Stimulated activated CD8-positive, alpha-beta memory T cell treated with anti-CD3 and anti-CD28 coated beads, Interleukin-4, amount 100 ng/mL, for 4 hours (primary cell): Measurements from ENCODE around the gene AGAP2.
"Not testable (repeated sequence)": the region's sequence is repeated elsewhere in the genome, so short reads cannot be mapped to it uniquely, and the experiment has no call there.

Source experiments
- DNase-seq, 2 donors: peaks; one replicate each; pipeline ENCODE4 v3.0.0-alpha.2; 2020; ENCODE audit warnings: low read depth in 2 of 2, low spot score in 1 of 2

Gene AGAP2

GRCh38 chr12:57724003-57724935 lies 14.3 kb downstream of the AGAP2 start:
- no peak for DNase-seq

DNA sequence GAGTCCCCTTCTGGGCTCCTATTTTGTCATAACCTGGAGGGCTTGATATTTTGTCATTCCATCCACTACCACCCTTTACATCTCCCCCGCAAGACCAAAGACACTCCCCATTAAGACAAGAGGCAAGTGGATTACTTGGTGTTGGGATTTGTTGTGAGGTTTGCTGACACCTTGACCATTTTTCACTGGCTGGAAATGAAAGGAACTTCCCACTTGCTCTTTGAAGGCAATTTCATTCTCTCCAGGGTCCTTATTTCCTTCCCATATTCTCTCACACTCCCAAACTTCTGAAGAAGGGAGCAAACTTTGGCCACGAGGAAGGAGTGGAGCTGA lies 14.9 kb downstream of the AGAP2 start:
- no peak for DNase-seq

- no peak for DNase-seq
Measured at GRCh38 chr12:57722716-57723629, 15.6 kb downstream of the AGAP2 start.

- DNase-seq: not testable (repeated sequence)
Measured at GRCh38 chr12:57721846-57722608, 16.5 kb downstream of the AGAP2 start.

- no peak for DNase-seq
Measured at GRCh38 chr12:57720606-57721595, 17.6 kb downstream of the AGAP2 start.

- DNase-seq: no peak
Measured at GRCh38 chr12:57719777-57720605, 18.6 kb downstream of the AGAP2 start.

GRCh38 chr12:57718641-57719528 lies 19.7 kb downstream of the AGAP2 start:
- DNase-seq: no peak

GRCh38 chr12:57717846-57718640 lies 20.5 kb downstream of the AGAP2 start:
- DNase-seq: no peak

- no peak for DNase-seq
Measured at GRCh38 chr12:57717131-57717530, 21.4 kb downstream of the AGAP2 start.

GRCh38 chr12:57716305-57716704 lies 22.2 kb downstream of the AGAP2 start:
- no peak for DNase-seq

DNA sequence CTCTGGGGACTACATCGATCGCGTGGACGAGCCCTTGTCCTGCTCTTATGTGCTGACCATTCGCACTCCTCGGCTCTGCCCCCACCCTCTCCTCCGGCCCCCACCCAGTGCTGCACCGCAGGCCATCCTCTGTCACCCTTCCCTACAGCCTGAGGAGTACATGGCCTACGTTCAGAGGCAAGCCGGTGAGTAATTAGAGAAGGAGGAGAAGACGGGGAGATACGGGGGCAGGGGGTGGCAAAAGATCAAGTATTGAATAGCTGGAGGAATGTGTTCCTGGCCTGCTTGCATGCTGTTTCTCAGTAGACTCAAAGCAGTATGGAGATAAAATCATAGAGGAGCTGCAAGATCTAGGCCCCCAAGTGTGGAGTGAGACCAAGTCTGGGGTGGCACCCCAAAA lies 22.8 kb downstream of the AGAP2 start:
- DNase-seq: no peak

GRCh38 chr12:57715036-57715748 lies 23.4 kb downstream of the AGAP2 start:
- not testable (repeated sequence) for DNase-seq

- no peak for DNase-seq
Measured at GRCh38 chr12:57713209-57713608, 25.3 kb downstream of the AGAP2 start.

GRCh38 chr12:57712701-57713100 lies 25.8 kb downstream of the AGAP2 start:
- no peak for DNase-seq

- DNase-seq: no peak
Measured at GRCh38 chr12:57708296-57708695, 30.2 kb downstream of the AGAP2 start.

- no peak for DNase-seq
Measured at GRCh38 chr12:57707250-57707649, 31.3 kb downstream of the AGAP2 start.

DNA sequence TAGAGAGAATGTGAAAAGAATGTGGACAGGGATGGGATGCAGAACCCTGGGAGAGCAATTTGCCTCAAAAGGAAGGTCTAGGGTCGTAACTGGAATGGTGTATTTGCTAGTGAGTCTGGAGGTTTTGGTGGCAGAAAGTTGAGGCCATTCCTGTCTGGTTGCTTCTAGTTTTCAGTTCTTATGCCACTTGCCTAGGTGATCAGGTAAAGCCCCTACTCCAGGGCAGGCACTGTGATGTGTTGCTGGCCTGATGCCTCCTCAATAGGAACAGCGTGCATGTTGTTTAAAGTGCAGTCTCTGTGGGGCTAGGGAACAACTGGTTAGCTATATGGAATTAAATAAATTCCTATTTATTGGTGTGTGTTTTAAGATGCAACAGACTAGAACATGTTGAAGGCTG lies 38.2 kb downstream of the AGAP2 start:
- no peak for DNase-seq
